Cerebellar cortex (tissue), 1 donor: ENCODE data around the gene NAXD.
"Not testable (repeated sequence)": the region's sequence is repeated elsewhere in the genome, so short reads cannot be mapped to it uniquely, and the experiment has no call there.

Source experiments
- DNase-seq: peaks from one replicate; pipeline ENCODE4 v3.0.0-alpha.2; 2015; ENCODE audit warnings: low spot score

NAXD gene

DNA sequence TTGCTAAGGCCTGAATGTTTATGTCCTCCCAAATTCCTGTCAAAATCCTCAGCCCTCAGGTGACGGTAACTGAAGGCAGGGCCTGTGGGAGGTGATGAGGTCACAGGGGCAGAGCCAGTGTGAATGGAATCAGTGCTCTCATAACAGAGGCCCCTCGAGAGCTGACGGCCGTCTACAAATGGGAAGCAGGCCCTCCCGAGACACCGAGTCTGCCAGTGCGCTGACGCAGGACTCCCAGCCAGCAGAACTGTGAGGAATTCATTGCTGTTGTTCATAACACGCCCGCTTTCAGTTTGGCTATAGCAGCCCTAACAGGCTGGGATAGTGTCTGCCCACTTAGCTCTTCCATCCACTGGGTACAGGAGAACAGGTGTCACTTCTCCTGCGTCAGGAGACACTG lies 49.3 kb downstream of the NAXD start:
- no peak for DNase-seq

GRCh38 chr13:110665491-110666254 lies 50.3 kb downstream of the NAXD start:
- no peak for DNase-seq

GRCh38 chr13:110666255-110666533 lies 50.8 kb downstream of the NAXD start:
- DNase-seq, result no peak

GRCh38 chr13:110669036-110669435 lies 53.7 kb downstream of the NAXD start:
- no peak for DNase-seq

- not testable (repeated sequence) for DNase-seq
Observed at GRCh38 chr13:110669814-110670213, 54.5 kb downstream of the NAXD start.

DNA sequence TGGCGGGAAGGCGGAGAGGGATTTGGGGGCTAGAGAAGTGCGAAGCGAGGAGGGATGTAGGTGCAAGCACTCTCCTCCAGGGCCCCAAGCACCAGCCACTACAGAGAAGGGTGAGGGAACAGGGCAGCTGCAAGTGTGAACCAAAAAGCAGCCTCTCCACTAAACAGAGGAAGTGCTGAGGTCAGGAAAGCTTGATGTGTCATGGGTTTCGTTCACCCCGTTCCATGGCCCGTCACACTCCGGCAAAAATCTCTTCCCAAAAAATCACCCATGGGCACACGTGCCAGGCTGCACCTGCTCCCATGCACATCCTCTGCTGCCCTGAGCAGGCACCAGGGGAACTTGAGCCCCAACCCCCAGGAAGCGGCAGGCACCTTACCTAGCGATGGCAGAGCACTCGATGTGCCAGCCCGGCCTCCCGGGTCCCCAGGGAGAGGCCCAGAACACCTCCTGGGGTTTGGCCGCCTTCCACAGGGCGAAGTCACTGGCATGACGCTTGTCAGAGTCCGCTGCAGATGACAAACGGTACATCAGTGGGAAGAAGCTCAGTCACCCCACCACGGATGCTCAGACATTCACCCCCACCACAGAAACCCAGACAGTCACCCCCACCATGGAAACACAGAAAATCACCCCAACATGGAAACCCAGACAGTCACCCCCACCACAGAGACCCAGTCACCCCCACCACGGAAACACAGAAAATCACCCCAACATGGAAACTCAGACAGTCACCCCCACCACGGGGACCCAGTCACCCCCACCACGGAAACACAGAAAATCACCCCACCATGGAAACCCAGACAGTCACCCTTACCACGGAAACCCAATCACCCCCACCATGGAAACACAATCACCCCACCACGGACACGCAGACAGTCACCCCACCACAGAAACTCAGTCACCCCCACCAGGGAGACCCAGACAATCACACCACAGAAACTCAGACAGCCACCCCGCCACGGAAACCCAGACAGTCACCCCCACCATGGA lies 61.5 kb downstream of the NAXD start:
- DNase-seq, result no peak

DNA sequence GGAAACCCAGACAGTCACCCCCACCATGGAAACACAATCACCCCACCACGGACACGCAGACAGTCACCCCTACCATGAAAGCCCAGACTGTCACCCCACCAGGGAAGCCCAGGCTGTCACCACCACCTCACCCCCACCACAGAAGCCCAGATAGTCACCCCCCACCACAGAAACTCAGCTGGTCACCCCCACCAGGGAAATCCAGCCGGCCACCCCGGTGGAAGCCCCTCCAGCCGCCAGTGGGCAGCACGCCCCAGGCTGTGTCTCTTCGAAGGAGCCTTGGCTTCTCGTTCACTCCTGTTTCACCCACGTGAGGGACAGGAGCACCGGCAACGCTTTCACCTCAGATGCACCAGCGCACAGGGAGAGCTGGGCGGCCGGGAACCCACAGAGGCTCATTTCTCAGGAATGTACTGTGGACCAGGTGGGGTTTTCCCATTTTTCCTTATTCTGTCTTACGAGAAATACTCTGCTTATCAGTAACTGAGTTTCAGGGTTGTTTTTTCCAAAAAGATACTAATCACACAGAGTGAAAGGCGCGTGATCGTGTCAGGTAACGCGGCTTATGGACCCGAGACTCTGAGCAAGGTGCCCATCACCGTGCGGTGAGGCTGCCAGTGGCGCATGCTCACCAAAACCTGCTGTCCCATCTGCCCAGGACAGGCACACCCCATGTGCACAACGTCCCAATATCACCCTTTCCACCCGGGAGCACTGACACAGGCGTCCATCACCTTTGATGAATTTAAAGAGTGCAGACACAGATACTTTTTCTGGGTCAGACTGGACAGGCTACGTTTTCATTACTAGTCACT lies 62.6 kb downstream of the NAXD start:
- DNase-seq, result peak; percentile 54

DNA sequence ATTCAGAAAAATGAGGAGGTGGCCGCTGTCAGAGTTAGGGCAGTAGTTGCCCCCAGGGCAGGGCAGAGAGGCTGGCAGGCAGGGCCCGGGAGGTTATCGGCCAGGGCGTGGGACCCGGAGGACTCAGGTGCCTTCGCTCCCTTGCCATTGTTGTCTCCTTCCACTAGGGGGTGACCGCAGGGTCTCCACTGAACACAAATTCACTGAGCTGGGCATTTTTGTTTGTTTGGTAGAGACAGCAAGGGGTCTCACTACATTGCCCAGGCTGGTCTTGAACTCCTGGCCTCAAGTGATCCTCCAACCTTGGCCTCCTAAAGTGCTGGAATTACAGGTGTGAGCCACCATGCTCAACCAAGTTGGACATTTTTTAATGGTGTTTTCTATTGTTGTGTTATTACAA lies 65.5 kb downstream of the NAXD start:
- peak; percentile 48 for DNase-seq

DNA sequence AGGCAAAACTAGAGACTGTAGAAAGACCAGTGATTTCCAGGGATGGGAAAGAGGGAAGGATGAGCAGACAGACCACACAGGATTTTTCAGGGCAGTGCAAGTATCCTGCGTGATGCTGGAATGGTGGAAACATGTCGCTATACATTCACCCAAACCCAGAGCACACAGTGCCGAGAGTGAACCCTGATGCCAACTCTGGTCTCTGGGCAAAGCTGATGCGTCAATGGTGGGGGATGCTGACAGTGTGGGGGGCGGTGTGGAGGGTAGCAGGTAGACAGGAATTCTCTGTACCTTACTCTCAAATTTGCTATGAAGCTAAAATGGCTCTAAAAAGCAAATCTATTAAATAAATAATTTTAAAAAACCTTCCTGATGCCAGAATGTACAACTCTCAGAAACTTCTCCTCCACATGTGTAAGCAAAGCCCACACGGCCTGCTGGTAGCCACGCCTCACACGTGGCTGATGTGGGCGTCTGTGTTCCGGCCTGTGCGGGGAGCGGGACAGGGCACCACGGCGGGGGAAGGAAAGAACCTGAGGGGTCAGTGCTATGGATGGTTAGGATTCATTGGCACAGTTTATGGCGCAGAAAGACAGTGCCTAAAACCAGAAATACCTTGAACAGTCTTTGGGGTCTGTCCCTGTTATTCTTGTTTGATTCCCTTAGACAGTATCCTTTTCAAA lies 66.7 kb downstream of the NAXD start:
- DNase-seq, result no peak

- DNase-seq, result no peak
Observed at GRCh38 chr13:110682746-110683145, 67.4 kb downstream of the NAXD start.

- peak; percentile 19 for DNase-seq
Observed at GRCh38 chr13:110683203-110683883, 68.0 kb downstream of the NAXD start.

DNA sequence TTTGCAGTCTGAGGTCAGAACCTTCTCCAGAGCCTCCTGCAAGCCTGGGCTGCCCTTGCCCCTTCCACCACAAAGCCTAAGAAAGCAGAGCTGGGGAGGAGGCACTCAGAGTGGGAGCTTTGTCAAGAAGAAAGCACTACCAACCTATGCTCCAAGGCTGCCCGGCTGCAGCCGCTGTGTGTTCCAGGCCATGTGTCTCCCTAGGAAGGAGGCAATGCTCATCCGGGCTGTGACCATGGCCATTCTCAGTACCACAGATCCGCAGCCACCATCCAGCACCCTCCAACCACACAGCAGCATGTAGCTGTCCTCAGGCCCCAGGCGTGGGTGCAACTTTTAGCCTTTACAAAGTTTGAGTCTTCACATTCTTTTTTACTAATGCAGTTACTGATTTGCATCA lies 68.6 kb downstream of the NAXD start:
- no peak for DNase-seq

GRCh38 chr13:110684388-110685056 lies 69.2 kb downstream of the NAXD start:
- DNase-seq, result no peak

- DNase-seq, result no peak
Observed at GRCh38 chr13:110685305-110686020, 70.1 kb downstream of the NAXD start.

- DNase-seq, result no peak
Observed at GRCh38 chr13:110687736-110688135, 72.4 kb downstream of the NAXD start.

- no peak for DNase-seq
Observed at GRCh38 chr13:110689041-110689440, 73.7 kb downstream of the NAXD start.
